SK-N-MC (cell line): ENCODE measurements around the gene ZNF407.

ENCODE experiments used
- DNase-seq: peaks from one replicate; pipeline ENCODE4 v3.0.0-alpha.2; 2011; ENCODE audit warnings: low read depth, low spot score
- H3K27ac ChIP-seq: fragments of 200-600 bp; sonication (generic); 2 replicates; pipeline ENCODE4 v1.5.1; 2016; ENCODE audit warnings: mixed run types
- H3K36me3 ChIP-seq: fragments of 200-600 bp; sonication (generic); 2 replicates; pipeline ENCODE4 v1.6.1; 2017; ENCODE audit warnings: antibody characterized with exemption, low read length, mixed read lengths; ENCODE audit not compliant: insufficient read depth
- H3K4me3 ChIP-seq: fragments of 200-600 bp; sonication (generic); 2 replicates; pipeline ENCODE4 v1.5.1; 2016
- H3K9ac ChIP-seq: fragments of 200-600 bp; sonication (generic); 2 replicates; pipeline ENCODE4 v1.8.0; 2017; ENCODE audit warnings: mixed run types, mixed read lengths; ENCODE audit not compliant: insufficient read length
- H3K9me3 ChIP-seq: fragments of 200-600 bp; sonication (generic); 2 replicates; pipeline ENCODE4 v1.6.1; 2017; ENCODE audit warnings: low read depth, mild to moderate bottlenecking, antibody characterized with exemption, low read length, moderate library complexity, mixed read lengths
- EZH2 ChIP-seq: fragments of 200-600 bp; sonication (generic); IDR thresholded peaks from one replicate; pipeline ENCODE4 v1.6.1; 2017; ENCODE audit warnings: antibody characterized with exemption
- FOXP2 ChIP-seq: optimal IDR thresholded peaks from 2 replicates; pipeline ENCODE3; 2011; ENCODE audit warnings: mild to moderate bottlenecking, moderate library complexity; ENCODE audit not compliant: insufficient read depth; ENCODE audit errors: extremely low read length, control extremely low read depth
- POLR2AphosphoS5 ChIP-seq: IDR thresholded peaks from 2 replicates; pipeline ENCODE4 v1.6.1; 2012; ENCODE audit warnings: mild to moderate bottlenecking, low read depth, low read length, borderline replicate concordance

ZNF407 gene

DNA sequence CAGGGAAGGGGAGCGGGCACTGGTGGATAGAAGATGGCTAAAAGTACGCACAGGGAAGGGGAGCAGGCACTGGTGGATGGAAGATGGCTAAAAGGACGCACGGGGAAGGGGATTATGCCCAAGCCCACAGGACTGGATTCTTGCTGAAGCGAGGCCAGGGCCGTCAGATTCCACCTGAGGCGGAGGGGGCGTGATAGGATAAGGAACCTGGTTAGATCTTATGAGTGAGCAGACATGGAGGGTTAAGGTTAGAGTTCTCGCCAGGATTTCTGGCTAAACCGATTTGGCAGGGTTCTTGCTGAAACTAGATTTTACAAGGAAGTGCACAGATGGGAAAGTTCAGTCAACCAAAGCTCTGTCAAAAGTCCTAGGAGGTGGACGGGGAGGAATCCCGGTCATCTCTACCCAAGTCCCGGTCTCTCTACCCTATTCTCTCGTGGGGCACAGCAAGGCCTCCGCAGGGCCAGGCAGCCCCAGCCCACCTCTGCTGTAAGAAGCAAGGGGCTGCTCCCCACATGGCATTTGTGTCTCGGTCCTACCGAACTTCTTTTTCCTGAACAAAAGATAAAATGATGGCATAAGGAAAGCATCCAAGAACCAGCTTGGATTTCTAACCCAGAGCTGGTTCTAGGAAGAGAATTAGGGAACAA is 470.5 kb downstream of the ZNF407 start:
- Histone ChIP-seq H3K4me3 (no peak overlapping the region), H3K27ac (no peak overlapping the region), H3K36me3 (no peaks in the 10 kb centered on the region), H3K9ac (no peak overlapping the region), H3K9me3 (no peaks in the 10 kb centered on the region)
- DNase-seq, result no peak
- TF ChIP-seq POLR2AphosphoS5 (no peak), EZH2 (no peak), FOXP2 (no peak)

DNA sequence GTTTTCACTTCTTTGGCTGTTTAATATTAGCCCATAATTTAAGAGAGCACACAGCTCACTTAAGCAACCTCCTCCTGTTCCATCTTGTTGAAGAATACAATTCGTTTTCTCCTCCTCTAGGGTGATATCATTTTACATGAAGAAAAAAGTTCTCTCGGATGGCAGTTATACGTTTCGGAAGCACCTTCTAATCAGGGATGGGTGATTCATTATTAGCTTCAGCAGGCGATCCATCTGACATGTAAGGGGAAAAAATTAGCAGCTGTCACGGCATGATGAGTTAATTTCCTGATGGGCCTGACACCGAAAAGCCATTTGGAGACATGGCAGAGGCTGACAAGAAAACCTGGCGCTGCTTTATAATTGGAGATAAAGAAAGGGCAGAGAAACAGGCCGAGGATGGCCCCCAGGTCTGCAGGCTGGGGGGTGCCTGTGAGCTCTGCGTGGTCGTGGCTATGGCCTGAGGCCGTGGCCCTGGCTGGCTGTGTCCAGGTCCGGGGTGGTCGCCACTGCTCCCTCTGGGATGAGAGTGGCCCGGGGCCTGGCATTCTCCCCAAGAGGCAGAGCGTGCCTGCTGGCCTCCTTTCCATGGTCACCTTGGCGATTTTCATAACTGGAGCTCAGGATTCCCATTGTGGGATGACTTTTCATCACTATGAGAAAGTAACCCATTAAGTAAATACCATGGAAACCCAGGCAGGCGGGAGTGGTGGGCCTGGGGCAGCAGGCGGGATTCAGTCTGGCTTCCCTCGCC is 471.2 kb downstream of the ZNF407 start:
- Histone ChIP-seq H3K9me3 (no peaks in the 10 kb centered on the region), H3K27ac (no peak overlapping the region), H3K4me3 (no peak overlapping the region), H3K9ac (no peak overlapping the region), H3K36me3 (no peaks in the 10 kb centered on the region)
- TF ChIP-seq POLR2AphosphoS5 (no peak), EZH2 (no peak), FOXP2 (no peak)
- DNase-seq, result no peak

DNA sequence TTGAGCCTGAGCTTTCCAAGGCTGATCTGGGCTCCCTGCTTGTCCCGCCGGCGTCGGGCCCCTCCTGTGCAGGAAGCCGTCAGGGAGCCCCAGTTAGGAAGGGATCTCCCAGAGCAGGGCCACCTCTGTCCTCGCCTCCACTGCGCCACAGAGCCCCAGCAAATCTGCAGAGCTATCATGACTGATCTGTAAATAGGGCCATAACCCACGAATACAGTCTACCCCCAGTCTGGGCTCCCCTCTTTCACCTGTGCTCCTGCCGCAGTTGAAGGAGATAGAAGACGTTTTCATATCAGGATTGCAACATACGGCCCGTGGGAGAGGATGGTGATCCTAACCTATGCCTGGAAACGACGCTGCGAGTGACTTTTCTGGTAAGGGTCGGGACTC is 472.6 kb downstream of the ZNF407 start:
- no peaks in the 10 kb centered on the region for H3K9me3 ChIP-seq
- H3K27ac ChIP-seq, result no peak overlapping the region
- no peak for DNase-seq
- H3K4me3 ChIP-seq, result no peak overlapping the region
- no peaks in the 10 kb centered on the region for H3K36me3 ChIP-seq
- no peak overlapping the region for H3K9ac ChIP-seq
- TF ChIP-seq EZH2, result no peak
- no peak for TF ChIP-seq FOXP2
- TF ChIP-seq POLR2AphosphoS5, result no peak

DNA sequence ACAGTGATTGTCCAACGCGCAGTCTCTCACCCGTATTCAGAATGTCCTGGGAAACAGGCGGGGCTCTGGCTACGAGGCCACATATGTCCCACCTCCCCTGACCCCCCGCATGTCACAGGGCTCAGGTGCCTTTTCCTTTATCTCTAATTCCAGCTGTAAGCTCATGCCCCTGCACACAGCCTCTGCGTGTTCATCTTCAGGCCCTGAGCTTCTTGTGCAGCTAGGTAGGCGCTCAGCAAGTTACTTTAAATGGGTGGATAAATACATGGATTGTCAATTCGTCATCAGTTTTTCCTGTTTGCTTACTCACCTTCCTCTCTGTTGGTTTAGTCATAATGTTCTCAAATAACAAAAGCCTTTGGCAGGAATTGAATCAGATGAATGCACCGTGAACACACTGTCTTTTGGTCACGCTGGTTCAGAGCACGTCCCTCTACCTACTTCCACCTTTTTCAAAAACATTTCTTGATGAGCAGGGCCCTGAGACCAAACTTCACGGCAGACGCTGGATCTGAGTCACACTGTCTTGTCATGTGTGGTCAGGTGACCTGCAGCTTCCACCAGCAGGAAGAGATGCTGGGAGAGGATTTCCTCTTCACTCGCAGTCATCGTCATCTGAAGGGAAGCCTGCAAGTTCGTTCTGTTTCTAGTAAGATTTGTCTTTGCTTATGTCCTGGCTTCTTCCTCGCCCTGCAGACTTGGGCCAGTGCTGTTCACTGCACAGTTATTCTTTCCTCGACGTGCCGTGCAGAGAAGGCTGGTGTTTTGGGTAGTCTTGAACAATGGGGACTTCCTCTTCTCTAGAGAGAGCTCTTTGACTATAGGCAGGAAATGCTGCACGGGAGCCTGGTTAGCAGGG is 473.2 kb downstream of the ZNF407 start:
- Histone ChIP-seq H3K9ac (no peak overlapping the region), H3K4me3 (no peak overlapping the region), H3K27ac (no peak overlapping the region), H3K9me3 (no peaks in the 10 kb centered on the region), H3K36me3 (no peaks in the 10 kb centered on the region)
- DNase-seq, result no peak
- no peak for TF ChIP-seq EZH2
- no peak for TF ChIP-seq FOXP2
- no peak for TF ChIP-seq POLR2AphosphoS5

DNA sequence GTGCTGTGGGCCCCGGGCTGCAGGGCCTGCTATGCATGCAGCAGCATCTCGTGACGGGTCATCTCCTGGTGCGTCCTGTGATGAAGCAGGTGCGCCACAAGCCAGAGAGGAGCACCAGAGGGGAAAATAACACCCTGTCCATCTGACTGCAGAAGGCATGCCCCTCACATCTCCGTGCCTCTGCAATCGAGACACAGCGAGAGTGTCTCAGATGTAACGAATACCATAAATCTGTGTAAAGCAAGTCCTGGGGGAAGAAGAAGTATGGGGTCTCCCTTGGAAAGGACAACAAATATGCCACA is 473.8 kb downstream of the ZNF407 start:
- H3K36me3 ChIP-seq, result no peaks in the 10 kb centered on the region
- H3K9ac ChIP-seq, result no peak overlapping the region
- no peak overlapping the region for H3K27ac ChIP-seq
- DNase-seq, result no peak
- TF ChIP-seq EZH2 (no peak), POLR2AphosphoS5 (no peak), FOXP2 (no peak)
- no peaks in the 10 kb centered on the region for H3K9me3 ChIP-seq
- H3K4me3 ChIP-seq, result no peak overlapping the region

DNA sequence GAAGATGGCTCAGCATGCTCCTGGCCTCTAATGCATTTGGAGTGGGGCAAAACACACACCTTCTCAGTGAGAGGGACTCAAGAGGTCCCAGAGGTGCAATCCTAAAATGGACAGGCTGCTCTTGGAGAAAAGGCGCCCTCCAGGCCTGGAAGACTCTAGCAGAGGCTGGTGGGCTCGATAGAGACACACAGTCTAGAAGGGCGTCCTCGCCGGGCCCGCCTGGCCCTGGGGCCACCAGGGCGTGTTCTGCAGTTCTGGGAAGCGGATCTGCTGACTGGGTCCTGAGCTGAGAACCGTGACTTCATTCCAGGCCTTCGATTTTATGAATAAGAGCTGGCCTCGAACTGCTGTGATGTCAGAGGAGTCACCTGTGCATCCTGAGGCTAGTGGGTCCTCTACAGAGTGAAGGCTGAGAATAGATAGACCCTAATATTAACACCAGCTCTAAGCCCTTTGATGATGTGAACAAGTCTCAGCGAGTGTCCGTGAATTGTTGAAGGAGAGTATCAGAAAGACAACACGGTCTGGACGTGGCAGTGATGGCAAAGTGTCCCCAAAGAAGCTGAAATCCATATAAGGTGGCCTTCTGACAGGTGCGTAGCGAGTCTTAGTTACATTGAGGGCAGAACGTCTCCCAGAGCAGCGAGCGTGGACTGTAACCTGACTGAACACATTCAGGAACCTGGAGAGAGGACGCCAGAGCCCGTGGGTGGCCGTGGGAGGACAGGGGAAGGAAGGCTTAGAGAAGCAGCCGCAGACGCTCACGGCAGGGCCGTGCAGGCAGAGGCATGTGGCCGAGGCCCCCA is 474.4 kb downstream of the ZNF407 start:
- H3K36me3 ChIP-seq, result no peaks in the 10 kb centered on the region
- no peak overlapping the region for H3K4me3 ChIP-seq
- TF ChIP-seq EZH2 (no peak), POLR2AphosphoS5 (no peak), FOXP2 (no peak)
- H3K9ac ChIP-seq, result no peak overlapping the region
- no peak overlapping the region for H3K27ac ChIP-seq
- DNase-seq, result no peak
- no peaks in the 10 kb centered on the region for H3K9me3 ChIP-seq

DNA sequence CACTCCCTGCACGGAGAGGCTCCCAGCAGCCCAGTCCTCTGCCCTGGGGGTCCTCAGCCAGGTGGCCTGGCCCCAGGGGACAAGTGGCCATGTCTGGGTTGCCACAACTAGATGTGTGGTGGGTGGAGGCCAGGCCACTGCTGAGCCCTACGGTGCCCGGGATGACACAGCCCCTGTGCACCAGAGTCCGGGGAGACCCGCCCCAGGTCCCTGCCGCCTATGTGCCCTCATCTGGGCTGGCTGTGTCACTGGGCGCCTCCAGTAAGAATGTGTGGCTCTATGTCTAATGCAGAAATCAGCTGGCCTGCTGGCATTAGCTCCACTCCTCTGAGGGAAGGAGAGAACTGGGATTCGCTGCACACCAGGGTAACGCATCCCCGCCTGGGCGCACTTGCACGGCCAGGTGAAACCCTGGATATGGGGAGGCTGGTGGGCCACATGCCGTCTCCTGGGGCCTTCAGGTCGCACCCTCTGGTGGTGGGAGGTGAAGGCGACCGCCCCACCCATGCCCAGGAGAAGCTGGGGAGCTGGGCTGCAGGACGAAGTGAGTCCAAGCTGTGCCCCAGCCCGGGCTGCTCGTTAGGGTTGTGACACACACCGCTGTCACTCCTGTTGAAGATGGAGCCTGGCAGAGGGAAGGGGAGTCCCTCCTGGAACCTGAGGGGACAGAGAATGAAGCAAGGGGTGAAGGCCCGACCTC is 475.2 kb downstream of the ZNF407 start:
- no peak overlapping the region for H3K4me3 ChIP-seq
- TF ChIP-seq EZH2 (no peak), FOXP2 (no peak), POLR2AphosphoS5 (no peak)
- H3K9me3 ChIP-seq, result no peaks in the 10 kb centered on the region
- H3K36me3 ChIP-seq, result no peaks in the 10 kb centered on the region
- H3K27ac ChIP-seq, result no peak overlapping the region
- DNase-seq, result no peak
- no peak overlapping the region for H3K9ac ChIP-seq

DNA sequence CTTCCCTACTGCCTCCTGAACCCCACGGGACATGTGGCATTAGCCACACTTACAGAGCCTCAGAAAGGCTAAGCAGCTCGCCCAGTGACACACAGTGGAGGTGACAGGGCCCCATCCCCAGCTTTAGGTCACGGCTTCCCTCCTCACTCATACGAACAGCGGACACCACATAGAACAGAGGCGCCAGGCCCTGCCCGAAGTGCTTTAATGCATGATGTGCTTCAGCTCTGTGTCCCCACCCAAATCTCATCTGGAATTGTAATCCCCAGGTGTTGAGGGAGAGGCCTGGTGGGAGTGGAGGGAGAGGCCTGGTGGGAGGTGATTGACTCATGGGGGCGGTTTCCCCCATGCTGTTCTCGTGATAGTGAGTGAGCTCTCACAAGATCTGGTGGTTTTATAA is 476.0 kb downstream of the ZNF407 start:
- TF ChIP-seq EZH2, result no peak
- TF ChIP-seq POLR2AphosphoS5, result no peak
- TF ChIP-seq FOXP2, result no peak
- Histone ChIP-seq H3K4me3 (no peak overlapping the region), H3K9ac (no peak overlapping the region), H3K36me3 (no peaks in the 10 kb centered on the region), H3K27ac (no peak overlapping the region), H3K9me3 (no peaks in the 10 kb centered on the region)
- no peak for DNase-seq
